ENCODE data around the gene UBE2L3. TPM values are rescaled to one million over a fixed set of nuclear protein-coding genes. Genes with fewer than 3 reads are reported as not detected.
"Not testable (repeated sequence)": the region's sequence is repeated elsewhere in the genome, so short reads cannot be mapped to it uniquely, and the experiment has no call there.

Gene UBE2L3
- total RNA-seq, 2 experiments from 2014 or later: 65.3 to 69.6 TPM

GRCh38 chr22:21609556-21610157, 42.1 kb downstream of the UBE2L3 start:
- H3K27me3 Mint-ChIP-seq (ENCODE audit: low read depth); H3K27ac Mint-ChIP-seq; H3K4me3 Mint-ChIP-seq; ATAC-seq; DNase-seq; POLR2A ChIA-PET; H3K9me3 Mint-ChIP-seq (ENCODE audit: insufficient read depth): not testable (repeated sequence)
- Mint-ChIP-seq H3K36me3 (ENCODE audit: low read depth) (peaks cover 37% of the 10 kb centered on the region), H3K4me1 (ENCODE audit: low read depth) (peaks cover 14% of the 10 kb centered on the region)
- CTCF ChIA-PET: interaction anchor here (0.7 to 1.2 kb wide), 2 partner anchors 20 to 34 kb away, joined by 3 to 4 read pairs; no protein-coding TSS in a partner anchor

- DNase-seq: no peak
- Mint-ChIP-seq H3K4me1 (ENCODE audit: low read depth) (peaks cover 11% of the 10 kb centered on the region), H3K36me3 (ENCODE audit: low read depth) (peaks cover 43% of the 10 kb centered on the region), H3K27me3 (ENCODE audit: low read depth) (no peaks in the 10 kb centered on the region), H3K9me3 (ENCODE audit: insufficient read depth) (no peaks in the 10 kb centered on the region), H3K4me3 (no peak overlapping the region), H3K27ac (peak overlapping the region; percentile 49)
- ChIA-PET CTCF (interaction anchor here (2.1 kb wide), 1 partner anchor 18 kb away, joined by 7 read pairs; no protein-coding TSS in a partner anchor), POLR2A (interaction anchor here (2.5 kb wide), 1 partner anchor 17 kb away, joined by 10 read pairs; no protein-coding TSS in a partner anchor)
- ATAC-seq: no peak
Observed at GRCh38 chr22:21611210-21611977, 43.9 kb downstream of the UBE2L3 start.

- POLR2A ChIA-PET: interaction anchor here (2.5 kb wide), 1 partner anchor 16 kb away, joined by 10 read pairs; no protein-coding TSS in a partner anchor
- H3K36me3 Mint-ChIP-seq (ENCODE audit: low read depth): peaks cover 37% of the 10 kb centered on the region
- ATAC-seq: no peak
Observed at GRCh38 chr22:21612858-21613257, 45.3 kb downstream of the UBE2L3 start.

GRCh38 chr22:21613553-21614233, 46.2 kb downstream of the UBE2L3 start:
- Mint-ChIP-seq H3K4me1 (ENCODE audit: low read depth) (peaks cover 7% of the 10 kb centered on the region), H3K27me3 (ENCODE audit: low read depth) (no peaks in the 10 kb centered on the region), H3K36me3 (ENCODE audit: low read depth) (peaks cover 37% of the 10 kb centered on the region), H3K4me3 (no peak overlapping the region), H3K9me3 (ENCODE audit: insufficient read depth) (no peaks in the 10 kb centered on the region), H3K27ac (no peak overlapping the region)
- DNase-seq (no peak), ATAC-seq (no peak)
- ChIA-PET POLR2A (no interaction called here), CTCF (interaction anchor here (0.9 to 2.1 kb wide), 5 partner anchors 16 to 45 kb away, joined by 3 to 7 read pairs (median 3); no protein-coding TSS in a partner anchor)

More at GRCh38 chr22:21612858-21613257, 45.3 kb downstream of the UBE2L3 start:
- no peak for DNase-seq
- Mint-ChIP-seq H3K9me3 (ENCODE audit: insufficient read depth) (no peaks in the 10 kb centered on the region), H3K4me1 (ENCODE audit: low read depth) (peaks cover 7% of the 10 kb centered on the region), H3K4me3 (no peak overlapping the region), H3K27me3 (ENCODE audit: low read depth) (no peaks in the 10 kb centered on the region), H3K27ac (no peak overlapping the region)
- CTCF ChIA-PET: interaction anchor here (1.0 to 2.1 kb wide), 3 partner anchors 16 to 25 kb away, joined by 3 to 7 read pairs (median 3); no protein-coding TSS in a partner anchor

DNA sequence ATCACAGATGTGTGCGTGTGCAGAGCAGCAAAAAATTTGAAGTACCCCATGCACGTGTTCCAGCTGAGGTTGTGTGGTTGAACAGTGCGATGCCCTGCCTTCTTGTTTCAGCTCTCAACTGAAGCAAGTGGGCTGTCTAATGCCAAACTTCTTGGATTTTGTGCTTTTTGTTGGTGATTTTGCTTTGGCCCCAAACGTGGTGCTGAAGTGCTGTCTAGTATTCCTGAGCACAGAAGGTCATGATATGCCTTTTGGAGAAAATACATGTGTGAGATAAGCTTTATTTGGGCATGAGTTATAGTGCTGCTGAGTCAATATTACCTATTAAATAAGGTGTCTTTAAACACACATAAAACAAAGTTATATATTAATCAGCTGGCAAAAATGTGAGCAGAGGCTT, 48.2 kb downstream of the UBE2L3 start:
- ATAC-seq: no peak
- ChIA-PET CTCF (interaction anchor here (0.7 to 4.5 kb wide), 3 partner anchors 12 to 30 kb away, joined by 3 to 23 read pairs (median 4); partner anchors contain the start of gene YDJC), POLR2A (interaction anchor here (1.1 kb wide), 1 partner anchor 16 kb away, joined by 3 read pairs; no protein-coding TSS in a partner anchor)
- no peak overlapping the region for H3K27ac Mint-ChIP-seq
- no peaks in the 10 kb centered on the region for H3K27me3 Mint-ChIP-seq (ENCODE audit: low read depth)
- H3K9me3 Mint-ChIP-seq (ENCODE audit: insufficient read depth): no peaks in the 10 kb centered on the region
- peaks cover 38% of the 10 kb centered on the region for H3K36me3 Mint-ChIP-seq (ENCODE audit: low read depth)
- DNase-seq: no peak
- no peak overlapping the region for H3K4me3 Mint-ChIP-seq
- H3K4me1 Mint-ChIP-seq (ENCODE audit: low read depth): peaks cover 9% of the 10 kb centered on the region

- H3K36me3 Mint-ChIP-seq (ENCODE audit: low read depth): peaks cover 31% of the 10 kb centered on the region
- ATAC-seq; H3K4me3 Mint-ChIP-seq; H3K27ac Mint-ChIP-seq; DNase-seq; H3K27me3 Mint-ChIP-seq (ENCODE audit: low read depth); POLR2A ChIA-PET; H3K4me1 Mint-ChIP-seq (ENCODE audit: low read depth); H3K9me3 Mint-ChIP-seq (ENCODE audit: insufficient read depth): not testable (repeated sequence)
- CTCF ChIA-PET: interaction anchor here (4.5 kb wide), 1 partner anchor 12 kb away, joined by 23 read pairs; the partner anchor contains the start of gene YDJC
Observed at GRCh38 chr22:21617337-21617736, 49.8 kb downstream of the UBE2L3 start.

DNA sequence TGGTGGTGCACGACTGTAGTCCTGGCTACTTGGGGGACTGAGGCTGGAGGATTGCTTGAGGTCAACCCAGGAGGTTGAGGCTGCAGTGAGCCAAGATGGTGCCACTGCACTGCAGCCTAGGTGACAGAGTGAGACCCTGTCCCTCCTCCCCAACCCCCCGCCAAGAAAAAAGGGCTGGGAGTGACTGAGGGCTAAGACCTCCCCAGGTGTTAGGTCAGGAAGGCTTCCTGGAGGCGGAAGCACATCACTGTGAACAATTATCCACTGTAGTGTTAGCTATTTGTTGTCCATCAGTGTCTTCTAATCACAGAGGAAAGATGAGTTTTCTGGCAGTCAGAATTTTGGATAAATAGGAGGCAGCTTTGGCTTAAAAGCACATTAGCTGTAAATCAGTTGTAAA, 53.5 kb downstream of the UBE2L3 start:
- no peak for ATAC-seq
- ChIA-PET CTCF (no interaction called here), POLR2A (no interaction called here)
- DNase-seq: no peak
- Mint-ChIP-seq H3K9me3 (ENCODE audit: insufficient read depth) (no peaks in the 10 kb centered on the region), H3K27ac (peak overlapping the region; percentile 39), H3K4me1 (ENCODE audit: low read depth) (peaks cover 8% of the 10 kb centered on the region), H3K36me3 (ENCODE audit: low read depth) (peaks cover 31% of the 10 kb centered on the region), H3K27me3 (ENCODE audit: low read depth) (no peaks in the 10 kb centered on the region), H3K4me3 (no peak overlapping the region)

GRCh38 chr22:21622011-21622918, 54.8 kb downstream of the UBE2L3 start:
- Mint-ChIP-seq H3K36me3 (ENCODE audit: low read depth) (peaks cover 37% of the 10 kb centered on the region), H3K27ac (peak overlapping the region; percentile 24), H3K27me3 (ENCODE audit: low read depth) (no peaks in the 10 kb centered on the region), H3K4me1 (ENCODE audit: low read depth) (peaks cover 16% of the 10 kb centered on the region), H3K9me3 (ENCODE audit: insufficient read depth) (no peaks in the 10 kb centered on the region), H3K4me3 (no peak overlapping the region)
- DNase-seq (no peak), ATAC-seq (no peak)
- CTCF ChIA-PET: interaction anchor here (0.6 to 1.0 kb wide), 2 partner anchors 25 to 749 kb away, joined by 3 to 4 read pairs; no protein-coding TSS in a partner anchor
- POLR2A ChIA-PET: no interaction called here

- no peak for DNase-seq
- ChIA-PET CTCF (interaction anchor here (0.8 to 2.0 kb wide), 3 partner anchors 19 to 24 kb away, joined by 3 to 12 read pairs (median 4); partner anchors contain the start of gene SDF2L1), POLR2A (no interaction called here)
- no peaks in the 10 kb centered on the region for H3K27me3 Mint-ChIP-seq (ENCODE audit: low read depth)
- no peak for ATAC-seq
- H3K9me3 Mint-ChIP-seq (ENCODE audit: insufficient read depth): no peaks in the 10 kb centered on the region
- peaks cover 23% of the 10 kb centered on the region for H3K4me1 Mint-ChIP-seq (ENCODE audit: low read depth)
- no peak overlapping the region for H3K27ac Mint-ChIP-seq
- H3K36me3 Mint-ChIP-seq (ENCODE audit: low read depth): peaks cover 42% of the 10 kb centered on the region
- no peak overlapping the region for H3K4me3 Mint-ChIP-seq
Observed at GRCh38 chr22:21622919-21623647, 55.6 kb downstream of the UBE2L3 start.

GRCh38 chr22:21623648-21623970, 56.1 kb downstream of the UBE2L3 start:
- CTCF ChIA-PET: interaction anchor here (0.8 to 2.0 kb wide), 2 partner anchors 19 to 23 kb away, joined by 3 to 12 read pairs; partner anchors contain the start of gene SDF2L1

More at GRCh38 chr22:21623648-21623970, 56.1 kb downstream of the UBE2L3 start:
- Mint-ChIP-seq H3K4me1 (ENCODE audit: low read depth) (peaks cover 28% of the 10 kb centered on the region), H3K9me3 (ENCODE audit: insufficient read depth) (no peaks in the 10 kb centered on the region), H3K27me3 (ENCODE audit: low read depth) (no peaks in the 10 kb centered on the region), H3K27ac (no peak overlapping the region), H3K4me3 (no peak overlapping the region), H3K36me3 (ENCODE audit: low read depth) (peaks cover 47% of the 10 kb centered on the region)
- POLR2A ChIA-PET: no interaction called here
- no peak for ATAC-seq
- no peak for DNase-seq

Data from activated CD8-positive, alpha-beta T cell treated with anti-CD3 and anti-CD28 coated beads, Interleukin-2, amount 10 ng/mL, durations not matched to agents 7 days and 5 days (primary cell).